ENCODE data around the gene PFKL. TPM values are rescaled to one million over a fixed set of nuclear protein-coding genes. Genes with fewer than 3 reads are reported as not detected.

PFKL gene
- polyA plus RNA-seq, 1 experiment, result 44.3 TPM

GRCh38 chr21:44262338-44263056 is 37.4 kb upstream of the PFKL start:
- no peak for TF ChIP-seq CTCF (IDR thresholded peaks at IDR 0.05; ENCODE audit: low read depth, low read length)
- DNase-seq (ENCODE audit: low read depth, low spot score), result no peak
- Histone ChIP-seq H3K27ac (ENCODE audit: low read depth, low read length) (no peak overlapping the region), H3K27me3 (ENCODE audit: control insufficient read depth, insufficient read depth, low read length) (peaks cover 4% of the 10 kb centered on the region), H3K9me3 (ENCODE audit: control insufficient read depth, insufficient read depth, low read length) (no peaks in the 10 kb centered on the region; the same call in 1 of the 2 replicates), H3K4me3 (ENCODE audit: low read depth, low read length) (no peak overlapping the region)
- POLR2A ChIA-PET, result no interaction called here
- CTCF ChIA-PET, result no interaction called here

- H3K4me3 ChIP-seq (ENCODE audit: low read depth, low read length), result no peak overlapping the region
- H3K27ac ChIP-seq (ENCODE audit: low read depth, low read length), result no peak overlapping the region
- TF ChIP-seq CTCF (IDR thresholded peaks at IDR 0.05; ENCODE audit: low read depth, low read length), result no peak
- ChIA-PET POLR2A (no interaction called here), CTCF (no interaction called here)
- DNase-seq (ENCODE audit: low read depth, low spot score), result no peak
- peaks cover 4% of the 10 kb centered on the region for H3K27me3 ChIP-seq (ENCODE audit: control insufficient read depth, insufficient read depth, low read length)
- no peaks in the 10 kb centered on the region; the same call in 1 of the 2 replicates for H3K9me3 ChIP-seq (ENCODE audit: control insufficient read depth, insufficient read depth, low read length)
Measured at GRCh38 chr21:44263221-44263760, 36.6 kb upstream of the PFKL start.

GRCh38 chr21:44263768-44264167 is 36.1 kb upstream of the PFKL start:
- Histone ChIP-seq H3K27ac (ENCODE audit: low read depth, low read length) (no peak overlapping the region), H3K9me3 (ENCODE audit: control insufficient read depth, insufficient read depth, low read length) (no peaks in the 10 kb centered on the region; the same call in 1 of the 2 replicates), H3K4me3 (ENCODE audit: low read depth, low read length) (no peak overlapping the region), H3K27me3 (ENCODE audit: control insufficient read depth, insufficient read depth, low read length) (peaks cover 4% of the 10 kb centered on the region)
- no peak for DNase-seq (ENCODE audit: low read depth, low spot score)
- no peak for TF ChIP-seq CTCF (IDR thresholded peaks at IDR 0.05; ENCODE audit: low read depth, low read length)
- ChIA-PET CTCF (no interaction called here), POLR2A (no interaction called here)

GRCh38 chr21:44265734-44266270 is 34.1 kb upstream of the PFKL start:
- no peak overlapping the region for H3K4me3 ChIP-seq (ENCODE audit: low read depth, low read length)
- TF ChIP-seq CTCF (IDR thresholded peaks at IDR 0.05; ENCODE audit: low read depth, low read length), result no peak
- H3K27ac ChIP-seq (ENCODE audit: low read depth, low read length), result no peak overlapping the region
- H3K27me3 ChIP-seq (ENCODE audit: control insufficient read depth, insufficient read depth, low read length), result peaks cover 5% of the 10 kb centered on the region
- no peaks in the 10 kb centered on the region; the same call in 1 of the 2 replicates for H3K9me3 ChIP-seq (ENCODE audit: control insufficient read depth, insufficient read depth, low read length)
- POLR2A ChIA-PET, result no interaction called here
- no peak for DNase-seq (ENCODE audit: low read depth, low spot score)
- CTCF ChIA-PET, result no interaction called here

GRCh38 chr21:44267655-44268142 is 32.2 kb upstream of the PFKL start:
- TF ChIP-seq CTCF (IDR thresholded peaks at IDR 0.05; ENCODE audit: low read depth, low read length), result peak; percentile 25; the same call in 1 of the 2 replicates
- Histone ChIP-seq H3K27me3 (ENCODE audit: control insufficient read depth, insufficient read depth, low read length) (peaks cover 5% of the 10 kb centered on the region), H3K27ac (ENCODE audit: low read depth, low read length) (no peak overlapping the region), H3K4me3 (ENCODE audit: low read depth, low read length) (no peak overlapping the region), H3K9me3 (ENCODE audit: control insufficient read depth, insufficient read depth, low read length) (no peaks in the 10 kb centered on the region; the same call in 1 of the 2 replicates)
- CTCF ChIA-PET, result interaction anchor here (1.1 kb wide), 1 partner anchor 30 kb away, joined by 6 read pairs; no protein-coding TSS in a partner anchor
- DNase-seq (ENCODE audit: low read depth, low spot score), result no peak
- POLR2A ChIA-PET, result no interaction called here
